ENCODE results near the gene ATP8A2.

DNA sequence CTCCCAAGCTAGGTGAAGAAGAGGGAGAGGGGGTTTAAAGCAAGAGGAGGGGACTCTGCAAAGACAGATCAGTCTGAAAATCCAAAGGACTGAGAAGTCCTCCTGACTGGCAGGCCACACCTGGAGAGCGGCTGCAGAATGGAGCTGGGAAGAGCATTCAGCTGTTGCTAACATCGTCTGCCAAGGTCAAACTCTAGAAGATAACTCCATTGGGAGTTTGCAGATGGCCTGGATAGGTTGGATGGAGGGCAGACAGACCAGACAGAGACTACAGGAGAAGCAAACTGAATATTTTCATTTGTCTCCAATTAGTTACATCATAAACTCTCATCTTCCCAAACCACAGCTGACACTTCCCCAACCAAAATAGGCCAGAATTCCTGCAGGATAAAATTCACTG lies 699.9 kb downstream of the ATP8A2 start:
- TF ChIP-seq POLR2A (IDR thresholded peaks at IDR 0.05) (no peak), CTCF (IDR thresholded peaks at IDR 0.05) (no peak), POLR2AphosphoS5 (IDR thresholded peaks at IDR 0.05) (no peak)
